A673 (cell line): ENCODE data around the gene METTL16. TPM values are rescaled to one million over a fixed set of nuclear protein-coding genes. Genes with fewer than 3 reads are reported as not detected.
A peak's percentile ranks its signal among the peaks of the same experiment; 100 is the strongest.

Experiments used
- BruUV-seq: library from RNA; stranded (reverse); fragments of 400-500 nt; replicated peaks from 2 replicates; lab custom pipeline; 2021; lab: Mats Ljungman, UMichigan
- CTCF ChIA-PET: fragments of 300-600 bp; sonication (Branson Sonifier 250); formaldehyde crosslinking; loops from one replicate; lab custom pipeline; 2022; ENCODE audit warnings: antibody characterized with exemption; lab: Charles Lee
- POLR2A ChIA-PET: fragments of 300-600 bp; sonication (Branson Sonifier 250); formaldehyde crosslinking; loops from one replicate; lab custom pipeline; 2022; ENCODE audit warnings: antibody characterized with exemption; ENCODE audit not compliant: low non-redundant PET; lab: Charles Lee
- DNase-seq: peaks from one replicate; pipeline ENCODE4 v3.0.0-alpha.2; 2015; ENCODE audit warnings: low spot score
- H3K27ac ChIP-seq: fragments of 200-600 bp; sonication (generic); 2 replicates; pipeline ENCODE4 v1.5.1; 2016; ENCODE audit warnings: mixed run types, low read depth, mild to moderate bottlenecking, mixed read lengths, antibody characterized with exemption, low read length; ENCODE audit not compliant: poor library complexity, severe bottlenecking
- H3K27me3 ChIP-seq: fragments of 200-600 bp; sonication (generic); replicated peaks from 2 replicates; pipeline ENCODE4 v1.6.1; 2017; ENCODE audit warnings: mixed run types, low read depth, mild to moderate bottlenecking, mixed read lengths, antibody characterized with exemption, low read length; ENCODE audit not compliant: insufficient read depth, poor library complexity
- H3K36me3 ChIP-seq: fragments of 200-600 bp; sonication (generic); 2 replicates; pipeline ENCODE4 v1.6.1; 2016; ENCODE audit warnings: mixed run types, mild to moderate bottlenecking, mixed read lengths, antibody characterized with exemption, low read length; ENCODE audit not compliant: insufficient read depth, poor library complexity, severe bottlenecking
- H3K4me1 ChIP-seq: fragments of 200-600 bp; sonication (generic); 2 replicates; pipeline ENCODE4 v1.6.1; 2017; ENCODE audit warnings: mixed run types, mild to moderate bottlenecking, mixed read lengths, antibody characterized with exemption, low read length; ENCODE audit not compliant: insufficient read depth, poor library complexity, severe bottlenecking
- H3K4me3 ChIP-seq: fragments of 200-600 bp; sonication (generic); 2 replicates; pipeline ENCODE4 v1.5.1; 2016; ENCODE audit warnings: low read depth, mixed run types, mild to moderate bottlenecking, mixed read lengths, low read length; ENCODE audit not compliant: poor library complexity, severe bottlenecking
- H3K9me3 ChIP-seq: fragments of 200-600 bp; sonication (generic); 2 replicates; pipeline ENCODE4 v1.6.1; 2016; ENCODE audit warnings: mixed run types, low read depth, mild to moderate bottlenecking, mixed read lengths, antibody characterized with exemption, low read length; ENCODE audit not compliant: poor library complexity, severe bottlenecking
- EZH2 ChIP-seq: fragments of 200-600 bp; sonication (generic); IDR thresholded peaks from 2 replicates; pipeline ENCODE4 v1.6.1; 2017; ENCODE audit warnings: borderline replicate concordance, low read depth, mild to moderate bottlenecking, mixed read lengths, antibody characterized with exemption, low read length; ENCODE audit not compliant: poor library complexity, severe bottlenecking
- intact Hi-C: fragments of 100-400 bp; cut with micrococcal nuclease; formaldehyde crosslinking; loops from one replicate; pipeline ENCODE4 v1.10.0; 2022; ENCODE audit not compliant: unreplicated experiment
- total RNA-seq: library from RNA; stranded (reverse); gene quantifications from 2 replicates; pipeline ENCODE4 v1.2.3, GENCODE V29; 2021
- TF ChIP-seq, protein P1 (sequence below): fragments of 300-800, 200-600 bp; sonication (generic); conservative IDR thresholded peaks from 2 replicates; pipeline ENCODE4 v1.5.1; 2017; ENCODE audit warnings: low read depth, mild to moderate bottlenecking, antibody characterized with exemption, low read length, moderate library complexity, mixed read lengths

The METTL16 gene
- total RNA-seq, 1 experiment from 2014 or later = 50.8 TPM

DNA sequence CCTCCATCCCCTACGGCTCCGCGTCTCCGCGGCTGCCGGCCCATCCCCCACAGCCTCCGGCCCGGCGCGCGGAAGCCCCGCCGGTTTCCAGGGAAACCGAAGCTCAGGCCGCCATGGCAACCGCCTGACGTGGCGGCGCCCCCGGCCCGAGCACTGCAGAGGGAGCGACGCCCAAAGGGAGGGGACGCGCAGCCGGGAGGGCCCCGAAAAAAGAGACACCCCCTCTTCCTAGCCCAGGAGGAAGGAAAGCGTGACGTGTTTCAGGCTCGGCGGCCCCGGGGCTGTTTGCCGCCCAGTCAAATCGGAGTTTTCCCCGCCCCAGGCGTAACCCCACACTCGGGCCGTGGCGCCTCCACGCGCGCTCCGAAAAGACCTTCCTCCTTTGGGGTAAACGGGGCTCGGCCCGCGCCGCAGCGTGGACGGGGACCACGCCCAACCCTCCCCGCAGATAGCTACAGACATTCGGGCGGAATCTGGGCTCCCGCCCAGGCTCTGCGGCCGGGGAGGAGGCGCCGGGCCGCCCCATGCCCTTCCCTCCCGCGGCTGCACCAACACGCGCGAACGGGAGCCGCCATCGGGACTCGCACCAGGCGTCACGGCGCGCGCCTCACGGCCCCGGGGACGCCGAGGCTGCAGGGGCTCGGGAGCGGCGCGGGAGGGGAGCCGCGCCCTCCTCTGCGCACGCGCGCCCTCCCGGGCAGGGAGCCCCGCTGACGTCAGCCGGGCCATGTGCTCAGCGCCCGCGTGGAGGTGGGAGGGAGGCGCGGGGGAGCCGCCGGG is 118.3 kb downstream of the METTL16 start:
- intact Hi-C loops = no loop called here
- no TSS peak for BruUV-seq
- Histone ChIP-seq H3K27me3 (no peaks in the 10 kb centered on the region), H3K4me3 (peak overlapping the region; percentile 78), H3K27ac (peak overlapping the region; percentile 100), H3K9me3 (no peaks in the 10 kb centered on the region), H3K4me1 (peaks cover 53% of the 10 kb centered on the region), H3K36me3 (no peaks in the 10 kb centered on the region)
- ChIA-PET POLR2A (interaction anchor here (0.6 kb wide), 1 partner anchor 8 kb away, joined by 9 read pairs; no protein-coding TSS in a partner anchor), CTCF (interaction anchor here (1.4 to 1.8 kb wide), 2 partner anchors 11 to 23 kb away, joined by 7 to 9 read pairs; no protein-coding TSS in a partner anchor)
- no peak for TF ChIP-seq EZH2
- TF ChIP-seq, protein P1, sequence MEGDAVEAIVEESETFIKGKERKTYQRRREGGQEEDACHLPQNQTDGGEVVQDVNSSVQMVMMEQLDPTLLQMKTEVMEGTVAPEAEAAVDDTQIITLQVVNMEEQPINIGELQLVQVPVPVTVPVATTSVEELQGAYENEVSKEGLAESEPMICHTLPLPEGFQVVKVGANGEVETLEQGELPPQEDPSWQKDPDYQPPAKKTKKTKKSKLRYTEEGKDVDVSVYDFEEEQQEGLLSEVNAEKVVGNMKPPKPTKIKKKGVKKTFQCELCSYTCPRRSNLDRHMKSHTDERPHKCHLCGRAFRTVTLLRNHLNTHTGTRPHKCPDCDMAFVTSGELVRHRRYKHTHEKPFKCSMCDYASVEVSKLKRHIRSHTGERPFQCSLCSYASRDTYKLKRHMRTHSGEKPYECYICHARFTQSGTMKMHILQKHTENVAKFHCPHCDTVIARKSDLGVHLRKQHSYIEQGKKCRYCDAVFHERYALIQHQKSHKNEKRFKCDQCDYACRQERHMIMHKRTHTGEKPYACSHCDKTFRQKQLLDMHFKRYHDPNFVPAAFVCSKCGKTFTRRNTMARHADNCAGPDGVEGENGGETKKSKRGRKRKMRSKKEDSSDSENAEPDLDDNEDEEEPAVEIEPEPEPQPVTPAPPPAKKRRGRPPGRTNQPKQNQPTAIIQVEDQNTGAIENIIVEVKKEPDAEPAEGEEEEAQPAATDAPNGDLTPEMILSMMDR = no peak
- peak; percentile 96 for DNase-seq

DNA sequence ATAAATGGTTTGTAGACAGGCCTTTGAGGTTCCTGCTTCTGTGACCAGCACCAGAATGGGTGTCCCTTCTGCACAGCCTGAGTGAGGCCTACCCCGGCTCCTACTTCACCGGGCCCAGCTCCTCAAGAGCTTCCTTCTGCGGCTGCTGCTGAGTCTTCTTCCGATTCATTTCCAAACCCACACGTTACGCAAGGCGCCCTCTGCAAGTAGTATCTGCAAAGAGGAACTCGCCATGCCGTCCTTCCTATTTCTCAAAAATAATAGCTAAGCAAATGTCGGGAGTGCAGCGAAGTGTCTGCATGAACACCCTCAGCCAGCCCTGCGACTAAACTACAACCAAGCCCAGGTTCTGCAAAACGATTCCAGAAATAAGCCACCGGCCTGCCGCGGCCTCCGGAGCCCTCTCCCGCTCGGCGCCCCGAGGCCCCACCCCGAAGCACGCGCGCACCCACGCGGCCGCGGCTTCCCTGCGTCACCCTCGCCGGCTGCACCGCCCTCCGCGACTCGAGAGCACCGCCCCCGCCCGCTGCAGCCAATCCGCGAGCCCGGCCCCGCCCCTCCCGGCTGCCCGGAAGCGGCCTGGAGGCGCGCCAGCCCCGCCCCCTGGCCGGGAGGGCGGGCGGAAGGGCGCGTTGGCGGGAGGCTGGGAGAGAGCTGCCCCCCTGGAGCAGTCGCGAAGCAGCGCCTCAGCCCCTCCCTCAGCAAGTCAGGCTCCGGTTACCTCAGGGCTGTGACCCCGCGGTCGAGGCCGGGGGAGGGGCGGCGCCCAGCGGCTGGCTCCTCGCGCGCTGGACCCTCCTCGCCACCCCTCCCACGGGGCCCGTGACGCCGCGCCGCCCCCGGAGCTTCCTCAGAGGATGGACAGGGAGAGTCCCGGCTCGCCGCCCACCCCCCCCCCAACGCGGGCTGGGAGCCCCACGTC is 119.2 kb downstream of the METTL16 start:
- intact Hi-C loops = no loop called here
- no peaks in the 10 kb centered on the region for H3K27me3 ChIP-seq
- ChIA-PET POLR2A (interaction anchor here (0.5 to 0.6 kb wide), 2 partner anchors 9 to 24 kb away, joined by 4 to 9 read pairs; no protein-coding TSS in a partner anchor), CTCF (interaction anchor here (1.4 to 1.8 kb wide), 3 partner anchors 10 to 24 kb away, joined by 3 to 9 read pairs (median 7); no protein-coding TSS in a partner anchor)
- peaks cover 2% of the 10 kb centered on the region for H3K36me3 ChIP-seq
- peak overlapping the region; percentile 78 for H3K4me3 ChIP-seq
- TSS peak; percentile 49 for BruUV-seq
- H3K27ac ChIP-seq = peak overlapping the region; percentile 100
- DNase-seq = peak; percentile 96
- TF ChIP-seq EZH2 = no peak
- TF ChIP-seq, protein P1 = no peak
- no peaks in the 10 kb centered on the region for H3K9me3 ChIP-seq
- H3K4me1 ChIP-seq = peaks cover 45% of the 10 kb centered on the region

DNA sequence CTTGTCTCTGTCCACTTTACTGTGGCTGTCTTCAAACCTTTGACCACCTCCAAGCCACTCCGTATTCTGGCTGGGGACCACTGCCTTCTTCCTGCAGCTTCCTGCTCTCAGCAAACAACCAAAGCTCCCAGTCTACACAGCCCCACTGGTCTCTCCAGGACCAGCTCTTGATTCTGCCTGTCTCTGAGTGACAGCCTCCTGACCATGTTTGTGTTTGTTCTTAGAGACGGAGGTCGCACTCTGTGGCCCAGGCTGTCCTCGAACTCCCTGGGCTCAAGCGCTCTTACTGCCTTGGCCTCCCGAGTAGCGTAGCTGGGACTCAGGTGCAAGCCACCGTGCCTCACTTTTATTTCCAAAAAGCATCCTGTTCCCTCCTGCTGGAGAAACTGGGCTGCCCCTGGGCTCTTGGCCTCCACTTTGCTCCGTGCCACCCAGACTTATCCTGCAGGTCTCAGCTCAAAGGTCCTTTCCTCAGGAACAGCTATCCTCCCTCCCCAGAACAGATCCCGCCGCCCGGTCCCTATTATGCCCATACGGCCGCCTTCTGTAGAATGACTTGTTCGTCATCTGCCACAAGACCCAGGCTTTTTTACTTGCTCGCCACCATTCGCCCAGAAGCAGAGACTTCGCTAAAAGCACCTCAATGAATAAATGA is 120.0 kb downstream of the METTL16 start:
- POLR2A ChIA-PET = no interaction called here
- TF ChIP-seq, protein P1 = no peak
- no peak for TF ChIP-seq EZH2
- no peak for DNase-seq
- Histone ChIP-seq H3K9me3 (no peaks in the 10 kb centered on the region), H3K4me1 (peaks cover 37% of the 10 kb centered on the region), H3K27me3 (no peaks in the 10 kb centered on the region), H3K27ac (peak overlapping the region; percentile 100), H3K4me3 (peak overlapping the region; percentile 78), H3K36me3 (peaks cover 9% of the 10 kb centered on the region)
- intact Hi-C loops = no loop called here
- CTCF ChIA-PET = interaction anchor here (1.4 to 1.8 kb wide), 2 partner anchors 9 to 24 kb away, joined by 3 to 9 read pairs; no protein-coding TSS in a partner anchor
- no TSS peak for BruUV-seq
